Measurements from ENCODE around the gene JMJD6.

GRCh38 chr17:76740329-76741118 lies 14.1 kb upstream of the JMJD6 start:
- TF ChIP-seq POLR2AphosphoS5 (IDR thresholded peaks at IDR 0.05; ENCODE audit: low read depth, low read length): no peak
- no peak for TF ChIP-seq SIN3A (IDR thresholded peaks at IDR 0.05; ENCODE audit: borderline replicate concordance, insufficient read depth, low read length)
- no peak for TF ChIP-seq TAF1 (IDR thresholded peaks at IDR 0.05; ENCODE audit: borderline replicate concordance, insufficient read depth, low read length)
